HEK293 (cell line): ENCODE measurements around the gene OR13C8.

ENCODE experiments used
- CTCF ChIA-PET: fragments of 350-600 bp; formaldehyde crosslinking; extraction: SDS; loops from one replicate; lab custom pipeline; 2021; ENCODE audit warnings: antibody characterized with exemption; lab: Yijun Ruan, JAX
- POLR2A ChIA-PET: fragments of 300-600 bp; formaldehyde crosslinking; extraction: SDS; loops from one replicate; lab custom pipeline; 2020; ENCODE audit warnings: antibody characterized with exemption, inconsistent platforms; lab: Yijun Ruan, JAX
- H3K27ac ChIP-seq: fragments of 200-500 bp; sonication (Bioruptor generic); 2 replicates; pipeline ENCODE4 v1.5.1; 2014; ENCODE audit warnings: low read depth, low read length, control low read depth, inconsistent platforms; ENCODE audit errors: extremely low read depth
- H3K36me3 ChIP-seq, 2 experiments: fragments of 200-500 bp in 1 of 2; sonication (Bioruptor generic) in 1 of 2; 1 replicate in 1 of 2; 2 replicates in 1 of 2; pipeline ENCODE4 v1.5.1; 2014 to 2017; ENCODE audit warnings: inconsistent platforms in 2 of 2, low read length in 2 of 2; ENCODE audit not compliant: control insufficient read depth in 2 of 2, insufficient read depth in 1 of 2
- H3K4me1 ChIP-seq: fragments of 200-500 bp; sonication (Bioruptor generic); 2 replicates; pipeline ENCODE4 v1.5.1; 2014; ENCODE audit warnings: mild to moderate bottlenecking, low read length, inconsistent platforms; ENCODE audit not compliant: control insufficient read depth, insufficient read depth
- H3K4me3 ChIP-seq: 2 replicates; pipeline ENCODE4 v1.5.1; 2011; ENCODE audit warnings: low read depth, mild to moderate bottlenecking, control low read depth, low read length, moderate library complexity
- H3K9me3 ChIP-seq: fragments of 200-500 bp; sonication (Bioruptor generic); 2 replicates; pipeline ENCODE4 v1.5.1; 2014; ENCODE audit warnings: low read depth, low read length, inconsistent platforms; ENCODE audit not compliant: control insufficient read depth, insufficient read depth
- FEZF1 ChIP-seq: fragments of 450-650 bp; formaldehyde crosslinking; IDR thresholded peaks from 2 replicates; pipeline ENCODE4 v1.5.1; 2016; ENCODE audit warnings: missing biosample characterization, missing genetic modification characterization
- KLF9 ChIP-seq: fragments of 450-650 bp; formaldehyde crosslinking; IDR thresholded peaks from 2 replicates; pipeline ENCODE4 v1.5.1; 2016; ENCODE audit warnings: missing biosample characterization, missing genetic modification characterization, low read depth
- PRDM6 ChIP-seq: fragments of 450-650 bp; formaldehyde crosslinking; IDR thresholded peaks from 2 replicates; pipeline ENCODE4 v1.5.1; 2017; ENCODE audit warnings: missing biosample characterization, missing genetic modification characterization
- RBAK ChIP-seq: fragments of 450-650 bp; formaldehyde crosslinking; IDR thresholded peaks from 2 replicates; pipeline ENCODE4 v1.5.1; 2016; ENCODE audit warnings: missing biosample characterization, missing genetic modification characterization
- ZFP3 ChIP-seq: fragments of 450-650 bp; formaldehyde crosslinking; IDR thresholded peaks from 2 replicates; pipeline ENCODE4 v1.5.1; 2016; ENCODE audit warnings: low read depth, missing biosample characterization, missing genetic modification characterization
- ZIC2 ChIP-seq: fragments of 450-650 bp; formaldehyde crosslinking; IDR thresholded peaks from 2 replicates; pipeline ENCODE4 v1.5.1; 2016; ENCODE audit warnings: missing biosample characterization, missing genetic modification characterization
- ZNF155 ChIP-seq: fragments of 450-650 bp; formaldehyde crosslinking; IDR thresholded peaks from 2 replicates; pipeline ENCODE4 v1.5.1; 2016; ENCODE audit warnings: missing biosample characterization, missing genetic modification characterization
- ZNF18 ChIP-seq: fragments of 450-650 bp; formaldehyde crosslinking; IDR thresholded peaks from 2 replicates; pipeline ENCODE4 v1.5.1; 2016; ENCODE audit warnings: missing biosample characterization, missing genetic modification characterization
- ZNF214 ChIP-seq: fragments of 450-650 bp; formaldehyde crosslinking; IDR thresholded peaks from 2 replicates; pipeline ENCODE4 v1.5.1; 2017; ENCODE audit warnings: missing biosample characterization, mild to moderate bottlenecking, missing genetic modification characterization, borderline replicate concordance
- ZNF426 ChIP-seq: fragments of 450-650 bp; formaldehyde crosslinking; IDR thresholded peaks from 2 replicates; pipeline ENCODE4 v1.5.1; 2017; ENCODE audit warnings: missing biosample characterization, missing genetic modification characterization, mild to moderate bottlenecking, inconsistent platforms, moderate library complexity
- ZNF433 ChIP-seq: fragments of 450-650 bp; formaldehyde crosslinking; IDR thresholded peaks from 2 replicates; pipeline ENCODE4 v1.5.1; 2016; ENCODE audit warnings: missing biosample characterization, missing genetic modification characterization, low read depth
- ZNF501 ChIP-seq: fragments of 450-650 bp; formaldehyde crosslinking; IDR thresholded peaks from 2 replicates; pipeline ENCODE4 v1.5.1; 2016; ENCODE audit warnings: missing biosample characterization, missing genetic modification characterization
- ZNF518A ChIP-seq: fragments of 450-650 bp; formaldehyde crosslinking; conservative IDR thresholded peaks from 2 replicates; pipeline ENCODE4 v1.5.1; 2016; ENCODE audit warnings: low read depth, missing biosample characterization, missing genetic modification characterization
- ZNF585B ChIP-seq: fragments of 450-650 bp; formaldehyde crosslinking; IDR thresholded peaks from 2 replicates; pipeline ENCODE4 v1.5.1; 2016; ENCODE audit warnings: missing biosample characterization, missing genetic modification characterization
- ZNF596 ChIP-seq: fragments of 450-650 bp; IDR thresholded peaks from 2 replicates; pipeline ENCODE4 v1.5.0; 2018; ENCODE audit warnings: missing biosample characterization, mild to moderate bottlenecking, missing genetic modification characterization, moderate library complexity
- ZNF610 ChIP-seq: fragments of 450-650 bp; formaldehyde crosslinking; IDR thresholded peaks from 2 replicates; pipeline ENCODE4 v1.5.1; 2016; ENCODE audit warnings: missing biosample characterization, missing genetic modification characterization, borderline replicate concordance
- ZNF621 ChIP-seq: fragments of 450-650 bp; formaldehyde crosslinking; IDR thresholded peaks from 2 replicates; pipeline ENCODE4 v1.5.1; 2017; ENCODE audit warnings: missing biosample characterization, missing genetic modification characterization
- ZNF692 ChIP-seq: fragments of 450-650 bp; formaldehyde crosslinking; IDR thresholded peaks from 2 replicates; pipeline ENCODE4 v1.5.1; 2016; ENCODE audit warnings: missing biosample characterization, missing genetic modification characterization
- ZNF747 ChIP-seq: fragments of 450-650 bp; formaldehyde crosslinking; IDR thresholded peaks from 2 replicates; pipeline ENCODE4 v1.5.1; 2016; ENCODE audit warnings: missing biosample characterization, missing genetic modification characterization
- ZNF76 ChIP-seq: fragments of 450-650 bp; formaldehyde crosslinking; IDR thresholded peaks from 2 replicates; pipeline ENCODE4; 2016; ENCODE audit warnings: low read depth, missing biosample characterization, missing genetic modification characterization, borderline replicate concordance
- ZNF785 ChIP-seq: fragments of 450-650 bp; formaldehyde crosslinking; IDR thresholded peaks from 2 replicates; pipeline ENCODE4 v1.5.1; 2016; ENCODE audit warnings: missing biosample characterization, missing genetic modification characterization
- ZNF792 ChIP-seq: fragments of 450-650 bp; formaldehyde crosslinking; IDR thresholded peaks from 2 replicates; pipeline ENCODE4 v1.5.1; 2016; ENCODE audit warnings: missing biosample characterization, missing genetic modification characterization

OR13C8 gene

GRCh38 chr9:104617418-104617817 lies 48.5 kb downstream of the OR13C8 start:
- H3K27ac ChIP-seq = no peak overlapping the region
- POLR2A ChIA-PET = no interaction called here
- no peaks in the 10 kb centered on the region for H3K4me1 ChIP-seq
- H3K4me3 ChIP-seq = no peak overlapping the region
- no peaks in the 10 kb centered on the region for H3K36me3 ChIP-seq
- TF ChIP-seq ZNF501 (tag by site-specific recombination) (no peak), RBAK (no peak), ZNF155 (no peak), ZNF76 (tag by site-specific recombination) (no peak)
- H3K9me3 ChIP-seq = no peaks in the 10 kb centered on the region
- CTCF ChIA-PET = no interaction called here

- no peak within 1 kb of the TSS for H3K27ac ChIP-seq
- H3K9me3 ChIP-seq = no peaks in the 10 kb centered on the region
- POLR2A ChIA-PET = no interaction called here
- H3K36me3 ChIP-seq = no peaks in the 10 kb centered on the region
- no peak for TF ChIP-seq ZNF792 (tag by site-specific recombination)
- TF ChIP-seq ZNF18 = no peak
- no peak for TF ChIP-seq ZNF610 (tag by site-specific recombination)
- no peak for TF ChIP-seq ZNF433
- no peak for TF ChIP-seq ZNF692 (tag by site-specific recombination)
- TF ChIP-seq ZNF585B (tag by site-specific recombination) = no peak
- no peak for TF ChIP-seq ZNF518A (tag by site-specific recombination)
- no peak for TF ChIP-seq ZNF214
- no peak for TF ChIP-seq ZNF426
- TF ChIP-seq ZNF785 (tag by site-specific recombination) = no peak
- TF ChIP-seq ZFP3 (tag by site-specific recombination) = no peak
- no peak for TF ChIP-seq ZNF621 (tag by site-specific recombination)
- TF ChIP-seq RBAK = no peak
- no peak for TF ChIP-seq KLF9 (tag by site-specific recombination)
- no peak for TF ChIP-seq ZNF596 (tag by site-specific recombination)
- no peak for TF ChIP-seq ZIC2 (tag by site-specific recombination)
- no peak for TF ChIP-seq PRDM6 (tag by site-specific recombination)
- no peak for TF ChIP-seq FEZF1 (tag by site-specific recombination)
- no peak for TF ChIP-seq ZNF747 (tag by site-specific recombination)
- CTCF ChIA-PET = no interaction called here
- H3K4me1 ChIP-seq = no peaks in the 10 kb centered on the region
- H3K4me3 ChIP-seq = no peak within 1 kb of the TSS
Measured at GRCh38 chr9:104618104-104618503, 49.1 kb downstream of the OR13C8 start, which contains the start of gene OR13C9. TSS of gene OR13C9 (minus strand) at chr9:104618204. CDS start at chr9:104618204, 0 bp downstream.
